Measurements from ENCODE around the gene BOLA3. TPM values are rescaled to one million over a fixed set of nuclear protein-coding genes. Genes with fewer than 3 reads are reported as not detected.
"Not testable (repeated sequence)": the region's sequence is repeated elsewhere in the genome, so short reads cannot be mapped to it uniquely, and the experiment has no call there.

Gene BOLA3
- total and polyA plus RNA-seq, 2 donors (not counting 1 experiment from before 2014, with no cell fraction given): 28.2 to 48.8 TPM

DNA sequence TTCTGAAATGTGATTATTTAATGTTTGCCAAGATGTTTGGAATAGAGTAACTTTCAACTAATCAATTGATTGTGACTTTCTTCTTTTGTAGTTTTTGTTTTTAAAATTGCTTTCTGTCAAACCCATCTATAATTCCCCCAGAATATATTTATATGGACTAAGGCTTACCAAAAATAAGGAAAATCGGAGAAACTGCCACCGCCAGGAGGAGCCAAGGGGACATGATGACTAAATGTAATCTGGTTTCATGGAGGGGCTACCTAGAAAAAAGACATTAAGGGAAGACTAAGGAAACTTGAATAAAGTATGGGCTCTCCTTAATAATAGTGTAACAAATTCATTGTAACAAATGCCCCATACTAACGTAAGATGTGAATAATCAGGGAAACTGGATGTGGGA is 19.5 kb downstream of the BOLA3 start:
- H2AFZ ChIP-seq (ENCODE audit: low read length): no peak overlapping the region
- no peaks in the 10 kb centered on the region for H3K36me3 ChIP-seq (ENCODE audit: control insufficient read depth, insufficient read depth, low read length)
- no peaks in the 10 kb centered on the region for H3K27me3 ChIP-seq (ENCODE audit: control insufficient read depth, insufficient read depth, low read length)
- H3K27ac ChIP-seq (ENCODE audit: insufficient read depth, low read length): no peak overlapping the region
- peak in 1 of 2 donors; percentile 29 for DNase-seq (ENCODE audit: low read depth in 2 of 2)
- H3K9me3 ChIP-seq (ENCODE audit: control insufficient read depth, insufficient read depth, low read depth, low read length): no peaks in the 10 kb centered on the region
- no peaks in the 10 kb centered on the region for H3K79me2 ChIP-seq (ENCODE audit: control insufficient read depth, insufficient read depth, low read length)
- no peak overlapping the region for H3K9ac ChIP-seq (ENCODE audit: insufficient read depth, low read length)
- no peak overlapping the region for H3K4me2 ChIP-seq (ENCODE audit: extremely low read depth, insufficient read depth, low read length)
- no peaks in the 10 kb centered on the region for H4K20me1 ChIP-seq (ENCODE audit: control insufficient read depth, extremely low read depth, insufficient read depth, low read length)
- no peaks in the 10 kb centered on the region for H3K4me1 ChIP-seq (ENCODE audit: control insufficient read depth, extremely low read depth, insufficient read depth, low read length)
- H3K4me3 ChIP-seq (replicated peaks in 1 of 4; ENCODE audit: control extremely low read depth in 1 of 4, insufficient read depth in 1 of 4, low read depth in 3 of 4, low read length in 4 of 4): no peak overlapping the region
- TF ChIP-seq, protein P1, sequence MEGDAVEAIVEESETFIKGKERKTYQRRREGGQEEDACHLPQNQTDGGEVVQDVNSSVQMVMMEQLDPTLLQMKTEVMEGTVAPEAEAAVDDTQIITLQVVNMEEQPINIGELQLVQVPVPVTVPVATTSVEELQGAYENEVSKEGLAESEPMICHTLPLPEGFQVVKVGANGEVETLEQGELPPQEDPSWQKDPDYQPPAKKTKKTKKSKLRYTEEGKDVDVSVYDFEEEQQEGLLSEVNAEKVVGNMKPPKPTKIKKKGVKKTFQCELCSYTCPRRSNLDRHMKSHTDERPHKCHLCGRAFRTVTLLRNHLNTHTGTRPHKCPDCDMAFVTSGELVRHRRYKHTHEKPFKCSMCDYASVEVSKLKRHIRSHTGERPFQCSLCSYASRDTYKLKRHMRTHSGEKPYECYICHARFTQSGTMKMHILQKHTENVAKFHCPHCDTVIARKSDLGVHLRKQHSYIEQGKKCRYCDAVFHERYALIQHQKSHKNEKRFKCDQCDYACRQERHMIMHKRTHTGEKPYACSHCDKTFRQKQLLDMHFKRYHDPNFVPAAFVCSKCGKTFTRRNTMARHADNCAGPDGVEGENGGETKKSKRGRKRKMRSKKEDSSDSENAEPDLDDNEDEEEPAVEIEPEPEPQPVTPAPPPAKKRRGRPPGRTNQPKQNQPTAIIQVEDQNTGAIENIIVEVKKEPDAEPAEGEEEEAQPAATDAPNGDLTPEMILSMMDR (conservative IDR thresholded peaks at IDR 0.05 in 1 of 2, IDR thresholded peaks at IDR 0.05 in 1 of 2; ENCODE audit: low read depth in 1 of 2, low read length in 2 of 2): peak in 1 of 2 donors; percentile 39
- no peak for TF ChIP-seq EZH2 (IDR thresholded peaks at IDR 0.05; ENCODE audit: low read length, missing control alignments)

DNA sequence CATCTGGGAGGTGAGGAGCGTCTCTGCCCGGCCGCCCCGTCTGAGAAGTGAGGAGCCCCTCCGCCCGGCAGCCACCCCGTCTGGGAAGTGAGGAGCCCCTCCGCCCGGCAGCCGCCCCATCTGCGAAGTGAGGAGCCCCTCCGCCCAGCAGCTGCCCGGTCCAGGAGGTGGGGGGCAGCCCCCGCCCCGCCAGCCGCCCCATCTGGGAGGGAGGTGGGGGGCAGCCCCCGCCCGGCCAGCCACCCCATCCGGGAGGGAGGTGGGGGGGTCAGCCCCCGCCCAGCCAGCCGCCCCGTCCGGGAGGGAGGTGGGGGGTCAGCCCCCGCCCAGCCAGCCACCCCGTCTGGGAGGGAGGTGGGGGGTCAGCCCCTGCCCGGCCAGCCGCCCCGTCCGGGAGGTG is 23.8 kb downstream of the BOLA3 start:
- not testable (repeated sequence) for H3K4me2 ChIP-seq (ENCODE audit: extremely low read depth, insufficient read depth, low read length); H4K20me1 ChIP-seq (ENCODE audit: control insufficient read depth, extremely low read depth, insufficient read depth, low read length); H3K4me3 ChIP-seq (replicated peaks in 1 of 4; ENCODE audit: control extremely low read depth in 1 of 4, insufficient read depth in 1 of 4, low read depth in 3 of 4, low read length in 4 of 4); H3K27ac ChIP-seq (ENCODE audit: insufficient read depth, low read length); H3K9me3 ChIP-seq (ENCODE audit: control insufficient read depth, insufficient read depth, low read depth, low read length); DNase-seq (ENCODE audit: low read depth in 2 of 2); H3K9ac ChIP-seq (ENCODE audit: insufficient read depth, low read length); H3K27me3 ChIP-seq (ENCODE audit: control insufficient read depth, insufficient read depth, low read length); H3K36me3 ChIP-seq (ENCODE audit: control insufficient read depth, insufficient read depth, low read length); H2AFZ ChIP-seq (ENCODE audit: low read length); H3K4me1 ChIP-seq (ENCODE audit: control insufficient read depth, extremely low read depth, insufficient read depth, low read length); H3K79me2 ChIP-seq (ENCODE audit: control insufficient read depth, insufficient read depth, low read length)

DNA sequence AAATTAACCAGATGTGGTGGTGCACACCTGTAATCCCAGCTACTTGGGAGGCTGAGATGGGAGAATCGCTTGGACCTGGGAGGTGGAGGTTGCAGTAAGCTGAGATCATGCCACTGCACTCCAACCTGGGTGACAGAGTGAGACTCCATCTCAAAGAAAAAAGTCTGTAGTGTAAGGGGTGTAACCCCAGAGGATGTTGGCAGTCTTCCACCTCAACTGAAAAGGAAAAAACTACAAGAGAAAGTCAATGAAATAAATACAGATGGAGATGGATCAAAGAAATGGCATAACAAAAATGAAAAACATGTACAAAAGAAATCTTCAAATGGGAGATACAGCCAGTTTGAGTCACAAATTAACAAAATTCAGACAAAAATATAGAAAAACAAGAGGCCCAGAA is 25.9 kb downstream of the BOLA3 start:
- H3K4me3 ChIP-seq (replicated peaks in 1 of 4; ENCODE audit: control extremely low read depth in 1 of 4, insufficient read depth in 1 of 4, low read depth in 3 of 4, low read length in 4 of 4); H3K4me1 ChIP-seq (ENCODE audit: control insufficient read depth, extremely low read depth, insufficient read depth, low read length); H3K79me2 ChIP-seq (ENCODE audit: control insufficient read depth, insufficient read depth, low read length); H2AFZ ChIP-seq (ENCODE audit: low read length); H3K9ac ChIP-seq (ENCODE audit: insufficient read depth, low read length); H3K36me3 ChIP-seq (ENCODE audit: control insufficient read depth, insufficient read depth, low read length); H3K9me3 ChIP-seq (ENCODE audit: control insufficient read depth, insufficient read depth, low read depth, low read length); H3K27ac ChIP-seq (ENCODE audit: insufficient read depth, low read length); H4K20me1 ChIP-seq (ENCODE audit: control insufficient read depth, extremely low read depth, insufficient read depth, low read length); DNase-seq (ENCODE audit: low read depth in 2 of 2); H3K27me3 ChIP-seq (ENCODE audit: control insufficient read depth, insufficient read depth, low read length); H3K4me2 ChIP-seq (ENCODE audit: extremely low read depth, insufficient read depth, low read length): not testable (repeated sequence)

DNA sequence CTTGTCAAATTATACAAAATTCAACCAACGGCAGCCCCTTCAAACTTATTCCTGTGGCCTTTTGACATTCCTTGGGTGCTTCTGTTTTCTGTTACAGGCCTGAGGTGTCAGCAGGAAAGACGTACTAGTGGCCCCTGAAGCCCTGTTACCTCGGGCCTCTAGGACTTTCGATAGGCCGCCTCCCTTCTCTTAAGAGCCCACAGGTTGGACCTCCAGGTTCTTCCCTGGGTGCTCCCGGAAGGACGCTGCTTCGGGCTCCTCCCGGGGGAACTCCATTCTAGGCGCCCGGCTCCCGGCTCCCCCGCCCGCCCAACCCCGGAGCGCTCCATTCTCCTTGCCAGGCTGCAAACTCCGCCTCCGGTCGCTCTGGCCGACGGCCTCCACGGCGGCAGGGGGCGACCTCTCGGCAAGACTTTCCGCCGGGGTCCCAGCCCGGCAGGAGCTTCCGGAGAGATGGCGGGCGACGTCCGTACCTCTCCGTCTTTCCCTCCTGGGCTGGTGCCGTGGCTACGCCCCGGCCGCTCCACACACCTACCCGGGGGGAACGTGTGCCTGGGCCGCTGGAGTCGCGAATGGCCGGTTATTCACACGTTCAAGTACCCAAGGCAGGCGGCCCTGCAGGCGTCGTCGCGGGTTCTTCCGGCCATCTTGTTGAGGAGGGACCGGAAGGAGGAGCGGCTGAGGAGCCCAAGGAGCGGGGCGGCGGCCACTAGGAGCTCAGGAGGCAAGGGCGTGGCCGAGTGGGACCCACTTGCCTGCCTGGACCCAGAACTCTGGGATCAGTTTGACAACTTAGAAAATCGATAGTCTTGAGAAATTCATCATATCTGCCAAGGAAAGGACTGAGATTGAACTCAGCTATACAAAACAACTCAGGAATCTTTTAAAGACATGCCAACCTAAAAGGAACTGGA is 27.5 kb downstream of the BOLA3 start:
- H3K27ac ChIP-seq (ENCODE audit: insufficient read depth, low read length): peak overlapping the region; percentile 88
- peak overlapping the region; percentile 83 for H3K4me2 ChIP-seq (ENCODE audit: extremely low read depth, insufficient read depth, low read length)
- peak overlapping the region; percentile 92 for H2AFZ ChIP-seq (ENCODE audit: low read length)
- H3K36me3 ChIP-seq (ENCODE audit: control insufficient read depth, insufficient read depth, low read length): no peaks in the 10 kb centered on the region
- peak overlapping the region; percentile 85 for H3K9ac ChIP-seq (ENCODE audit: insufficient read depth, low read length)
- H3K4me3 ChIP-seq (replicated peaks in 1 of 4; ENCODE audit: control extremely low read depth in 1 of 4, insufficient read depth in 1 of 4, low read depth in 3 of 4, low read length in 4 of 4): peak overlapping the region; percentile 62 to 78 (median 71)
- no peaks in the 10 kb centered on the region for H4K20me1 ChIP-seq (ENCODE audit: control insufficient read depth, extremely low read depth, insufficient read depth, low read length)
- TF ChIP-seq, protein P1 (conservative IDR thresholded peaks at IDR 0.05 in 1 of 2, IDR thresholded peaks at IDR 0.05 in 1 of 2; ENCODE audit: low read depth in 1 of 2, low read length in 2 of 2): peak; percentile 19 to 36
- TF ChIP-seq EZH2 (IDR thresholded peaks at IDR 0.05; ENCODE audit: low read length, missing control alignments): no peak
- DNase-seq (ENCODE audit: low read depth in 2 of 2): peak; percentile 84 to 89
- H3K9me3 ChIP-seq (ENCODE audit: control insufficient read depth, insufficient read depth, low read depth, low read length): no peaks in the 10 kb centered on the region
- no peaks in the 10 kb centered on the region for H3K27me3 ChIP-seq (ENCODE audit: control insufficient read depth, insufficient read depth, low read length)
- no peaks in the 10 kb centered on the region for H3K4me1 ChIP-seq (ENCODE audit: control insufficient read depth, extremely low read depth, insufficient read depth, low read length)
- no peaks in the 10 kb centered on the region for H3K79me2 ChIP-seq (ENCODE audit: control insufficient read depth, insufficient read depth, low read length)

All from fibroblast of lung (primary cell).